AG04449 (cell line): ENCODE results near the gene MAPKAPK2.

Source experiments
- CTCF ChIA-PET: fragments of 350-600 bp; formaldehyde crosslinking; extraction: SDS; loops from one replicate; lab custom pipeline; 2021; ENCODE audit warnings: antibody characterized with exemption; lab: Yijun Ruan, JAX
- POLR2A ChIA-PET: fragments of 400-600, 350-600 bp; formaldehyde crosslinking; extraction: SDS; loops from one replicate; lab custom pipeline; 2020; ENCODE audit warnings: antibody characterized with exemption, inconsistent platforms; lab: Yijun Ruan, JAX
- DNase-seq: peaks from one replicate; pipeline ENCODE4 v3.0.0-alpha.2; 2010; ENCODE audit warnings: low read depth, low spot score
- H3K4me3 ChIP-seq: 2 replicates; pipeline ENCODE4 v1.5.1; 2011; ENCODE audit warnings: low read depth, mild to moderate bottlenecking, control low read depth, low read length
- CTCF ChIP-seq: IDR thresholded peaks from one replicate; pipeline ENCODE4 v1.5.1; 2011; ENCODE audit warnings: mild to moderate bottlenecking, moderate library complexity, low read length, control low read depth, inconsistent platforms; ENCODE audit not compliant: insufficient read depth; ENCODE audit errors: missing control alignments

Gene MAPKAPK2

GRCh38 chr1:206651958-206652890, 32.5 kb upstream of the MAPKAPK2 start:
- POLR2A ChIA-PET: no interaction called here
- no peak overlapping the region for H3K4me3 ChIP-seq
- CTCF ChIA-PET: interaction anchor here (1.3 to 42.9 kb wide), 5 partner anchors 6 to 40 kb away, joined by 4 to 1486 read pairs (median 4); partner anchors contain the start of genes DYRK3 and EIF2D
- DNase-seq: no peak
- no peak for TF ChIP-seq CTCF

- H3K4me3 ChIP-seq: no peak overlapping the region
- TF ChIP-seq CTCF: no peak
- ChIA-PET POLR2A (no interaction called here), CTCF (interaction anchor here (1.4 to 42.9 kb wide), 4 partner anchors 8 to 41 kb away, joined by 4 to 1486 read pairs (median 745); partner anchors contain the start of genes DYRK3 and EIF2D)
- DNase-seq: no peak
These were observed 30.8 kb upstream of the MAPKAPK2 start for GRCh38 chr1:206653715-206654459.

DNA sequence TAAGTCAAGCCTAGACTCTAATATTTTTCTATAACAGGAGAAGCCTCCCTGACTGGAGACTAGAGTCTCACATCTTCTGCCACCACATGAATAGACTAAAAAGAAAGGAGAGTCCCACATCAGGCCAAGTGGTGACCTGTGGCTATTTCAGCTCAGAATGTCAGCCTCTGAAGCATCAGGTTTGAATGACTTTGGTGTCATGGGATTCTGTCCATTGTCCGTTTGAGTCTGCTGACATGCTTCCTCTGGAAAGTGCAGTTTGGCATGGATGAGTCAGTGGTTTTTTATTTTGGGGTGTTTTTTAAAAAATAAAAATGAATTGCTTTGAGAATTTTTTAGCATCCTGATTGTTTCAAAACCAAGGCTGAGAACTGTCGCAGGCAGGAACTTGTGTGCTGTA, 29.9 kb upstream of the MAPKAPK2 start:
- H3K4me3 ChIP-seq: no peak overlapping the region
- ChIA-PET POLR2A (no interaction called here), CTCF (interaction anchor here (1.1 to 42.9 kb wide), 7 partner anchors 8 to 175 kb away, joined by 3 to 1486 read pairs (median 4); partner anchors contain the start of genes DYRK3 and EIF2D)
- no peak for TF ChIP-seq CTCF
- no peak for DNase-seq

- no peak for DNase-seq
- TF ChIP-seq CTCF: no peak
- CTCF ChIA-PET: interaction anchor here (1.1 to 42.9 kb wide), 9 partner anchors 7 to 176 kb away, joined by 3 to 1486 read pairs (median 3); partner anchors contain the start of genes DYRK3 and EIF2D
- no peak overlapping the region for H3K4me3 ChIP-seq
- POLR2A ChIA-PET: interaction anchor here (1.0 kb wide), 1 partner anchor 20 kb away, joined by 5 read pairs; the partner anchor contains the start of gene DYRK3
These were observed 29.2 kb upstream of the MAPKAPK2 start for GRCh38 chr1:206655471-206655882.

DNA sequence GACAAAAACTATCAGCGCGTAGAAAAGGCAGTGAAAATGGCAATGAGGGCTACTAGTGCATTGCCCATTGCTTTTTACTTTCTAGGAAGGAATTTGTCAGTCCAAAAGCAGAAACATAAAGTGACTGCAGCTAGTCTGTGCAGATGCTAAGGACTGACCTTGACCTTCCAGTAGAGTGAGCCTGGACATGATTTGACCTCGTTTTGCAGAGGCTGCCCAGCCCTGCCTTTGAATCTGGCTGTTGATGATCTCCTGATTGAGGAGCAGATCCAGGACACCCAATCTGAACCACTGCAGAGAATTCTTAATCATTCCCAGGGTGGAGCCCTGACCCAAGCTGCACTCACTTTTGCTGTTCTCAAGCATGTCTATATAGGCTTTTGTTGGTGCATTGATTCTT, 27.8 kb upstream of the MAPKAPK2 start:
- no peak for DNase-seq
- no peak for TF ChIP-seq CTCF
- CTCF ChIA-PET: interaction anchor here (1.2 to 42.9 kb wide), 5 partner anchors 6 to 177 kb away, joined by 3 to 1486 read pairs (median 265); partner anchors contain the start of genes DYRK3 and EIF2D
- POLR2A ChIA-PET: interaction anchor here (1.6 kb wide), 1 partner anchor 18 kb away, joined by 5 read pairs; no protein-coding TSS in a partner anchor
- H3K4me3 ChIP-seq: no peak overlapping the region
